ENCODE data around the gene MARCHF4. TPM values are rescaled to one million over a fixed set of nuclear protein-coding genes. Genes with fewer than 3 reads are reported as not detected.
"Not testable (repeated sequence)": the region's sequence is repeated elsewhere in the genome, so short reads cannot be mapped to it uniquely, and the experiment has no call there.

The MARCHF4 gene
- total RNA-seq, 2 donors from 2014 or later, result 0.44 to 0.58 TPM

- H3K36me3 ChIP-seq, result no peaks in the 10 kb centered on the region
- no peak overlapping the region for H3K27ac ChIP-seq
- H3K9ac ChIP-seq (ENCODE audit: low read depth in 2 of 2, low read length in 2 of 2), result no peak overlapping the region
- no peak overlapping the region for H3K4me3 ChIP-seq
- no peaks in the 10 kb centered on the region for H3K9me3 ChIP-seq
- no peak for DNase-seq
- no peak for TF ChIP-seq CTCF (IDR thresholded peaks at IDR 0.05)
- H3K27me3 ChIP-seq, result no peaks in the 10 kb centered on the region
- H3K4me1 ChIP-seq, result no peaks in the 10 kb centered on the region
- intact Hi-C loops (cut with DNase I), result no loop called here
Measured at GRCh38 chr2:216389570-216389969, 17.3 kb upstream of the MARCHF4 start.

GRCh38 chr2:216388046-216388884 is 16.0 kb upstream of the MARCHF4 start:
- DNase-seq, result no peak
- H3K9me3 ChIP-seq, result no peaks in the 10 kb centered on the region
- no peak overlapping the region for H3K27ac ChIP-seq
- intact Hi-C loops (cut with DNase I), result no loop called here
- no peaks in the 10 kb centered on the region for H3K4me1 ChIP-seq
- H3K4me3 ChIP-seq, result no peak overlapping the region
- no peak for TF ChIP-seq CTCF (IDR thresholded peaks at IDR 0.05)
- H3K27me3 ChIP-seq, result no peaks in the 10 kb centered on the region
- no peak overlapping the region for H3K9ac ChIP-seq (ENCODE audit: low read depth in 2 of 2, low read length in 2 of 2)
- H3K36me3 ChIP-seq, result no peaks in the 10 kb centered on the region

- no peak for DNase-seq
- no peaks in the 10 kb centered on the region for H3K36me3 ChIP-seq
- H3K27ac ChIP-seq, result no peak overlapping the region
- no peak overlapping the region for H3K9ac ChIP-seq (ENCODE audit: low read depth in 2 of 2, low read length in 2 of 2)
- no peak for TF ChIP-seq CTCF (IDR thresholded peaks at IDR 0.05)
- no peaks in the 10 kb centered on the region for H3K4me1 ChIP-seq
- no peaks in the 10 kb centered on the region for H3K27me3 ChIP-seq
- no peaks in the 10 kb centered on the region for H3K9me3 ChIP-seq
- intact Hi-C loops (cut with DNase I), result no loop called here
- no peak overlapping the region for H3K4me3 ChIP-seq
Measured at GRCh38 chr2:216387262-216387661, 15.0 kb upstream of the MARCHF4 start.

GRCh38 chr2:216385478-216385877 is 13.2 kb upstream of the MARCHF4 start:
- intact Hi-C loops (cut with DNase I), result no loop called here
- Histone ChIP-seq H3K36me3 (no peaks in the 10 kb centered on the region), H3K4me1 (no peaks in the 10 kb centered on the region), H3K9me3 (no peaks in the 10 kb centered on the region), H3K27me3 (no peaks in the 10 kb centered on the region), H3K27ac (no peak overlapping the region), H3K9ac (ENCODE audit: low read depth in 2 of 2, low read length in 2 of 2) (no peak overlapping the region), H3K4me3 (no peak overlapping the region)
- no peak for DNase-seq
- TF ChIP-seq CTCF (IDR thresholded peaks at IDR 0.05), result no peak

- DNase-seq; H3K36me3 ChIP-seq; intact Hi-C loops (cut with DNase I): not testable (repeated sequence)
Measured at GRCh38 chr2:216384409-216384808, 12.1 kb upstream of the MARCHF4 start.

GRCh38 chr2:216379977-216380376 is 7.7 kb upstream of the MARCHF4 start:
- Histone ChIP-seq H3K4me3 (no peak overlapping the region), H3K4me1 (no peaks in the 10 kb centered on the region), H3K27ac (no peak overlapping the region), H3K36me3 (no peaks in the 10 kb centered on the region), H3K9me3 (no peaks in the 10 kb centered on the region), H3K27me3 (no peaks in the 10 kb centered on the region), H3K9ac (ENCODE audit: low read depth in 2 of 2, low read length in 2 of 2) (no peak overlapping the region)
- DNase-seq, result no peak
- intact Hi-C loops (cut with DNase I), result no loop called here
- no peak for TF ChIP-seq CTCF (IDR thresholded peaks at IDR 0.05)

More at GRCh38 chr2:216384409-216384808, 12.1 kb upstream of the MARCHF4 start:
- not testable (repeated sequence) for H3K9ac ChIP-seq (ENCODE audit: low read depth in 2 of 2, low read length in 2 of 2); H3K27ac ChIP-seq; H3K27me3 ChIP-seq; H3K4me3 ChIP-seq; H3K4me1 ChIP-seq; H3K9me3 ChIP-seq

All from colonic mucosa (tissue), 4 donors.